WTC11 (cell line): ENCODE data around the gene COL16A1.

ENCODE experiments used
- HMGXB4 ChIP-seq: sonication (generic); formaldehyde crosslinking; IDR thresholded peaks from 2 replicates; pipeline ENCODE4 v1.8.1; 2023; ENCODE audit warnings: mild to moderate bottlenecking, moderate library complexity, missing genetic modification reagents
- NFATC4 ChIP-seq: fragments of 250-450 bp; sonication (Bioruptor Pico); IDR thresholded peaks from 2 replicates; pipeline ENCODE4 v1.9.0; 2021; ENCODE audit warnings: mild to moderate bottlenecking
- OVOL2 ChIP-seq: fragments of 250-450 bp; sonication (Bioruptor Pico); IDR thresholded peaks from 2 replicates; pipeline ENCODE4 v1.9.0; 2021; ENCODE audit warnings: mild to moderate bottlenecking, borderline replicate concordance
- SP1 ChIP-seq: sonication (generic); formaldehyde crosslinking; conservative IDR thresholded peaks from 2 replicates; pipeline ENCODE4 v1.8.1; 2022; ENCODE audit warnings: missing genetic modification reagents
- TCF7 ChIP-seq: sonication (generic); formaldehyde crosslinking; IDR thresholded peaks from 2 replicates; pipeline ENCODE4 v1.8.0; 2022; ENCODE audit warnings: mild to moderate bottlenecking, low read depth, missing genetic modification reagents, moderate library complexity
- ZNF219 ChIP-seq: sonication (generic); formaldehyde crosslinking; IDR thresholded peaks from 2 replicates; pipeline ENCODE4 v1.8.0; 2023; ENCODE audit warnings: missing genetic modification reagents, mild to moderate bottlenecking, borderline replicate concordance
- ZNF281 ChIP-seq: sonication (generic); formaldehyde crosslinking; IDR thresholded peaks from 2 replicates; pipeline ENCODE4 v1.8.0; 2023; ENCODE audit warnings: mild to moderate bottlenecking, missing genetic modification reagents
- TF ChIP-seq, protein P1 (sequence below): fragments of 200-600 bp; IDR thresholded peaks from 2 replicates; pipeline ENCODE4 v1.8.0; 2022; ENCODE audit warnings: antibody characterized with exemption
- TF ChIP-seq, protein P2 (sequence below): sonication (generic); formaldehyde crosslinking; conservative IDR thresholded peaks from 2 replicates; pipeline ENCODE4 v1.8.1; 2022; ENCODE audit warnings: mild to moderate bottlenecking, missing genetic modification reagents
- TF ChIP-seq, protein P3 (sequence below): sonication (generic); formaldehyde crosslinking; IDR thresholded peaks from 2 replicates; pipeline ENCODE4 v1.8.0; 2022; ENCODE audit warnings: mild to moderate bottlenecking, missing genetic modification reagents

- TF ChIP-seq HMGXB4 (no peak), TCF7 (CRISPR knock-in tag) (no peak), ZNF281 (CRISPR knock-in tag) (no peak), SP1 (CRISPR knock-in tag) (no peak), ZNF219 (CRISPR knock-in tag) (no peak), NFATC4 (CRISPR knock-in tag) (no peak), OVOL2 (no peak)
- TF ChIP-seq, protein P1, sequence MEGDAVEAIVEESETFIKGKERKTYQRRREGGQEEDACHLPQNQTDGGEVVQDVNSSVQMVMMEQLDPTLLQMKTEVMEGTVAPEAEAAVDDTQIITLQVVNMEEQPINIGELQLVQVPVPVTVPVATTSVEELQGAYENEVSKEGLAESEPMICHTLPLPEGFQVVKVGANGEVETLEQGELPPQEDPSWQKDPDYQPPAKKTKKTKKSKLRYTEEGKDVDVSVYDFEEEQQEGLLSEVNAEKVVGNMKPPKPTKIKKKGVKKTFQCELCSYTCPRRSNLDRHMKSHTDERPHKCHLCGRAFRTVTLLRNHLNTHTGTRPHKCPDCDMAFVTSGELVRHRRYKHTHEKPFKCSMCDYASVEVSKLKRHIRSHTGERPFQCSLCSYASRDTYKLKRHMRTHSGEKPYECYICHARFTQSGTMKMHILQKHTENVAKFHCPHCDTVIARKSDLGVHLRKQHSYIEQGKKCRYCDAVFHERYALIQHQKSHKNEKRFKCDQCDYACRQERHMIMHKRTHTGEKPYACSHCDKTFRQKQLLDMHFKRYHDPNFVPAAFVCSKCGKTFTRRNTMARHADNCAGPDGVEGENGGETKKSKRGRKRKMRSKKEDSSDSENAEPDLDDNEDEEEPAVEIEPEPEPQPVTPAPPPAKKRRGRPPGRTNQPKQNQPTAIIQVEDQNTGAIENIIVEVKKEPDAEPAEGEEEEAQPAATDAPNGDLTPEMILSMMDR = no peak
- TF ChIP-seq, protein P2, sequence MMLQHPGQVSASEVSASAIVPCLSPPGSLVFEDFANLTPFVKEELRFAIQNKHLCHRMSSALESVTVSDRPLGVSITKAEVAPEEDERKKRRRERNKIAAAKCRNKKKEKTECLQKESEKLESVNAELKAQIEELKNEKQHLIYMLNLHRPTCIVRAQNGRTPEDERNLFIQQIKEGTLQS (CRISPR knock-in tag) = no peak
- TF ChIP-seq, protein P3, sequence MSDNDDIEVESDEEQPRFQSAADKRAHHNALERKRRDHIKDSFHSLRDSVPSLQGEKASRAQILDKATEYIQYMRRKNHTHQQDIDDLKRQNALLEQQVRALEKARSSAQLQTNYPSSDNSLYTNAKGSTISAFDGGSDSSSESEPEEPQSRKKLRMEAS (CRISPR knock-in tag) = no peak
These were observed 46.6 kb downstream of the COL16A1 start for GRCh38 chr1:31657020-31657804.
